ENCODE measurements around the gene ADGRG6. TPM values are rescaled to one million over a fixed set of nuclear protein-coding genes. Genes with fewer than 3 reads are reported as not detected.

Gene ADGRG6
- total and polyA plus RNA-seq, 9 of the 15 experiments (the other 6 are each of a cell fraction or from before 2014, with no cell fraction given), result under 0.01 to 0.11 (median 0.05) TPM; not detected in 5

DNA sequence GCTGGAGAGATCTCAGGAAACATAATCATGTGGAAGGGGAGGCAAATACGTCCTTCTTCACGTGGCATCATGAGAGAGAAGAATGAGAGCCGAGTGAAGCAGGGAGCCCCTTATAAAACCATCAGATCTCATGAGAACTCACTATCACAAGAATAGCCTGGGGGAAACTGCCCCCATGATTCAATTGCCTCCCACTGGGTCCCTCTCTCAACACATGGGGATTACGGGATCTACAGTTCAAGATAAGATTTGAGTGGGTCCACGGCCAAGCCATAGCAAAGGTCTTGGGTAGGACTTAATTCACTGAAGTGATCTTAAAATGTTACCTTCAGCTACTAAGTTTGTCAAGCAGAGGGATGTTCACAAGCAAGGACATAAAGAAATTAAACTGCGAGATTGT, 162.2 kb downstream of the ADGRG6 start (continued):
- TF ChIP-seq, protein P1, sequence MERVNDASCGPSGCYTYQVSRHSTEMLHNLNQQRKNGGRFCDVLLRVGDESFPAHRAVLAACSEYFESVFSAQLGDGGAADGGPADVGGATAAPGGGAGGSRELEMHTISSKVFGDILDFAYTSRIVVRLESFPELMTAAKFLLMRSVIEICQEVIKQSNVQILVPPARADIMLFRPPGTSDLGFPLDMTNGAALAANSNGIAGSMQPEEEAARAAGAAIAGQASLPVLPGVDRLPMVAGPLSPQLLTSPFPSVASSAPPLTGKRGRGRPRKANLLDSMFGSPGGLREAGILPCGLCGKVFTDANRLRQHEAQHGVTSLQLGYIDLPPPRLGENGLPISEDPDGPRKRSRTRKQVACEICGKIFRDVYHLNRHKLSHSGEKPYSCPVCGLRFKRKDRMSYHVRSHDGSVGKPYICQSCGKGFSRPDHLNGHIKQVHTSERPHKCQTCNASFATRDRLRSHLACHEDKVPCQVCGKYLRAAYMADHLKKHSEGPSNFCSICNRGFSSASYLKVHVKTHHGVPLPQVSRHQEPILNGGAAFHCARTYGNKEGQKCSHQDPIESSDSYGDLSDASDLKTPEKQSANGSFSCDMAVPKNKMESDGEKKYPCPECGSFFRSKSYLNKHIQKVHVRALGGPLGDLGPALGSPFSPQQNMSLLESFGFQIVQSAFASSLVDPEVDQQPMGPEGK (CRISPR knock-in tag; IDR thresholded peaks at IDR 0.05; ENCODE audit: borderline replicate concordance), result no peak
- TF ChIP-seq ZNF143 (CRISPR knock-in tag; IDR thresholded peaks at IDR 0.05), result no peak
- no peak for TF ChIP-seq ZNF146 (CRISPR knock-in tag; IDR thresholded peaks at IDR 0.05; ENCODE audit: unreplicated experiment)

DNA sequence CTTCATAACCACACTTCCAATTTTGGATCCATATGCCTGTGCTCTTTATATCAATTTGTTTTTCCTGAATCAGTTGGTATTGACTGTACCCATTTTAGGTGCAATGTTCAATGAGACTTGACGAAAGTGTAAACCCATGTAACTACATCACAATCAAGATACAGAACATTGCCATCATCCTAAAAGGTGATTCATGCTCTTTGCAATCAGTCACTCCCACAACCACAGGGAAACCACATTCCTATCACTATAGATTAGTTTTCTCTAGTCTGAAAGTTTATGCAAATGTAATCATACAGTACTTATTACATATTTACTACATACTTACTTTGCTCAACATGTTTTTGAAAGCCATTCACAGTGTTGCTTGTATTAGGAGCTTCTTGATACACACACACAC, 167.4 kb downstream of the ADGRG6 start:
- ATAC-seq (no peak), DNase-seq (ENCODE audit: extremely low read depth in 1 of 4, low spot score in 3 of 4) (no peak), FAIRE-seq (no peak)
- Histone ChIP-seq H3K4me3 (no peak overlapping the region), H4K20me1 (replicated peaks; ENCODE audit: control insufficient read depth, insufficient read depth, low read length) (no peaks in the 10 kb centered on the region), H3K4me1 (replicated peaks in 1 of 2; ENCODE audit: control insufficient read depth in 2 of 2, insufficient read depth in 2 of 2, low read length in 2 of 2) (no peaks in the 10 kb centered on the region; a peak in 1 of 5 replicates), H3K9me3 (replicated peaks; ENCODE audit: control insufficient read depth, insufficient read depth, low read depth, low read length) (no peaks in the 10 kb centered on the region), H3K79me2 (ENCODE audit: control insufficient read depth, insufficient read depth, low read length) (no peaks in the 10 kb centered on the region), H3K4me2 (ENCODE audit: insufficient read depth, low read length) (no peak overlapping the region), H3K36me3 (ENCODE audit: control insufficient read depth, insufficient read depth, low read length) (no peaks in the 10 kb centered on the region), H3K27me3 (ENCODE audit: control insufficient read depth in 2 of 2, insufficient read depth in 2 of 2, low read length in 2 of 2) (no peaks in the 10 kb centered on the region), H3K27ac (ENCODE audit: extremely low read depth, low read depth, low read length) (no peak overlapping the region), H3K9ac (ENCODE audit: insufficient read depth in 1 of 2, low read depth in 2 of 2, low read length in 2 of 2) (no peak overlapping the region), H2AFZ (ENCODE audit: low read depth, low read length) (no peak overlapping the region), H3K9me1 (ENCODE audit: control insufficient read depth, insufficient read depth, low read length) (no peaks in the 10 kb centered on the region)
- in situ Hi-C loops (cut with MboI) (no loop called here), intact Hi-C loops (cut with micrococcal nuclease) (no loop called here)
- 0% methylated on average over 1 of the region's 1 CpG for WGBS (ENCODE audit: insufficient coverage, low coverage, missing lambda C conversion rate)
- ChIA-PET POLR2A (interaction anchor here (0.9 kb wide), 1 partner anchor 16 kb away, joined by 3 read pairs; no protein-coding TSS in a partner anchor), CTCF (ENCODE audit: low intra/inter-chr PET ratio) (no interaction called here)
- no TSS peak for BruUV-seq (replicated peaks)
- no peak for TF ChIP-seq SIRT6 (IDR thresholded peaks at IDR 0.05; ENCODE audit: low read depth, low read length)
- TF ChIP-seq SRSF9 (IDR thresholded peaks at IDR 0.05; ENCODE audit: borderline replicate concordance, low read depth, low read length), result no peak
- TF ChIP-seq ZNF277 (CRISPR knock-in tag; IDR thresholded peaks at IDR 0.05; ENCODE audit: borderline replicate concordance), result no peak
- no peak for TF ChIP-seq HDAC8 (tag; IDR thresholded peaks at IDR 0.05)
- TF ChIP-seq SP1 (CRISPR knock-in tag; IDR thresholded peaks at IDR 0.05), result no peak
- TF ChIP-seq EP400 (IDR thresholded peaks at IDR 0.05), result no peak
- TF ChIP-seq, protein P2, sequence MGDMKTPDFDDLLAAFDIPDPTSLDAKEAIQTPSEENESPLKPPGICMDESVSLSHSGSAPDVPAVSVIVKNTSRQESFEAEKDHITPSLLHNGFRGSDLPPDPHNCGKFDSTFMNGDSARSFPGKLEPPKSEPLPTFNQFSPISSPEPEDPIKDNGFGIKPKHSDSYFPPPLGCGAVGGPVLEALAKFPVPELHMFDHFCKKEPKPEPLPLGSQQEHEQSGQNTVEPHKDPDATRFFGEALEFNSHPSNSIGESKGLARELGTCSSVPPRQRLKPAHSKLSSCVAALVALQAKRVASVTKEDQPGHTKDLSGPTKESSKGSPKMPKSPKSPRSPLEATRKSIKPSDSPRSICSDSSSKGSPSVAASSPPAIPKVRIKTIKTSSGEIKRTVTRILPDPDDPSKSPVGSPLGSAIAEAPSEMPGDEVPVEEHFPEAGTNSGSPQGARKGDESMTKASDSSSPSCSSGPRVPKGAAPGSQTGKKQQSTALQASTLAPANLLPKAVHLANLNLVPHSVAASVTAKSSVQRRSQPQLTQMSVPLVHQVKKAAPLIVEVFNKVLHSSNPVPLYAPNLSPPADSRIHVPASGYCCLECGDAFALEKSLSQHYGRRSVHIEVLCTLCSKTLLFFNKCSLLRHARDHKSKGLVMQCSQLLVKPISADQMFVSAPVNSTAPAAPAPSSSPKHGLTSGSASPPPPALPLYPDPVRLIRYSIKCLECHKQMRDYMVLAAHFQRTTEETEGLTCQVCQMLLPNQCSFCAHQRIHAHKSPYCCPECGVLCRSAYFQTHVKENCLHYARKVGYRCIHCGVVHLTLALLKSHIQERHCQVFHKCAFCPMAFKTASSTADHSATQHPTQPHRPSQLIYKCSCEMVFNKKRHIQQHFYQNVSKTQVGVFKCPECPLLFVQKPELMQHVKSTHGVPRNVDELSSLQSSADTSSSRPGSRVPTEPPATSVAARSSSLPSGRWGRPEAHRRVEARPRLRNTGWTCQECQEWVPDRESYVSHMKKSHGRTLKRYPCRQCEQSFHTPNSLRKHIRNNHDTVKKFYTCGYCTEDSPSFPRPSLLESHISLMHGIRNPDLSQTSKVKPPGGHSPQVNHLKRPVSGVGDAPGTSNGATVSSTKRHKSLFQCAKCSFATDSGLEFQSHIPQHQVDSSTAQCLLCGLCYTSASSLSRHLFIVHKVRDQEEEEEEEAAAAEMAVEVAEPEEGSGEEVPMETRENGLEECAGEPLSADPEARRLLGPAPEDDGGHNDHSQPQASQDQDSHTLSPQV (IDR thresholded peaks at IDR 0.05), result no peak
- TF ChIP-seq, protein P3, sequence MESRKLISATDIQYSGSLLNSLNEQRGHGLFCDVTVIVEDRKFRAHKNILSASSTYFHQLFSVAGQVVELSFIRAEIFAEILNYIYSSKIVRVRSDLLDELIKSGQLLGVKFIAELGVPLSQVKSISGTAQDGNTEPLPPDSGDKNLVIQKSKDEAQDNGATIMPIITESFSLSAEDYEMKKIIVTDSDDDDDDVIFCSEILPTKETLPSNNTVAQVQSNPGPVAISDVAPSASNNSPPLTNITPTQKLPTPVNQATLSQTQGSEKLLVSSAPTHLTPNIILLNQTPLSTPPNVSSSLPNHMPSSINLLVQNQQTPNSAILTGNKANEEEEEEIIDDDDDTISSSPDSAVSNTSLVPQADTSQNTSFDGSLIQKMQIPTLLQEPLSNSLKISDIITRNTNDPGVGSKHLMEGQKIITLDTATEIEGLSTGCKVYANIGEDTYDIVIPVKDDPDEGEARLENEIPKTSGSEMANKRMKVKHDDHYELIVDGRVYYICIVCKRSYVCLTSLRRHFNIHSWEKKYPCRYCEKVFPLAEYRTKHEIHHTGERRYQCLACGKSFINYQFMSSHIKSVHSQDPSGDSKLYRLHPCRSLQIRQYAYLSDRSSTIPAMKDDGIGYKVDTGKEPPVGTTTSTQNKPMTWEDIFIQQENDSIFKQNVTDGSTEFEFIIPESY (CRISPR knock-in tag; IDR thresholded peaks at IDR 0.05), result no peak
